Esophagus muscularis mucosa (tissue), 4 donors: Measurements from ENCODE around the gene TMEM87B.
"Not testable (repeated sequence)": the region's sequence is repeated elsewhere in the genome, so short reads cannot be mapped to it uniquely, and the experiment has no call there.

Source experiments
- EP300 ChIP-seq: sonication (generic); formaldehyde crosslinking; IDR thresholded peaks from one replicate; pipeline ENCODE4 v1.6.1; 2017; ENCODE audit warnings: antibody characterized with exemption
- POLR2A ChIP-seq: fragments of 450-650 bp; IDR thresholded peaks from one replicate; pipeline ENCODE4 v1.6.1; 2017; ENCODE audit warnings: antibody characterized with exemption, moderate library complexity, mild to moderate bottlenecking, low read depth
- POLR2AphosphoS5 ChIP-seq, 2 donors: sonication (generic); formaldehyde crosslinking; IDR thresholded peaks; one replicate each; pipeline ENCODE4 v1.6.1; 2017; ENCODE audit warnings: antibody characterized with exemption in 2 of 2
- TF ChIP-seq, protein P1 (sequence below), 3 experiments: fragments of 200-600 bp in 2 of 3; fragments of 450-650 bp in 1 of 3; sonication (generic) in 2 of 3; IDR thresholded peaks; one replicate each; pipeline ENCODE4 v1.5.1; 2017 to 2019; ENCODE audit warnings: antibody characterized with exemption in 3 of 3, mild to moderate bottlenecking in 2 of 3, moderate library complexity in 1 of 3

DNA sequence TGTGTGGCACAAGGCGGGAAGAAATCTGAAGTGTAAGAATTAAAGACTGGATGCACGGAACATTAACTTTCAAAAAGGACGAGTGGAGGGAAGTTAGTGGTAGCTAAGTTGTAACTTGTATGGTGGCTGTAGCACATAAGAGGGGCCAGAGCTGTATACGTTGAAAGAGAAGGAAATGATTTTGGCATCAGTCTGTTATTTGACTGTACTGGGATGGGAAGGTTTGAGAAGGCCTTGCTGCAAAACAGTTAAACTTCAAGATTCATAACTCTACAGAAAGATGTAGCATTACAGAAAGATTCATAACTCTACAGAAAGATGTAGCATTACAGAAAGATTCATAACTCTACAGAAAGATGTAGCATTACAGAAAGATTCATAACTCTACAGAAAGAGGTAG is 58.3 kb downstream of the TMEM87B start:
- TF ChIP-seq POLR2A; POLR2AphosphoS5 (IDR thresholded peaks at IDR 0.05); EP300: not testable (repeated sequence)
- TF ChIP-seq, protein P1, sequence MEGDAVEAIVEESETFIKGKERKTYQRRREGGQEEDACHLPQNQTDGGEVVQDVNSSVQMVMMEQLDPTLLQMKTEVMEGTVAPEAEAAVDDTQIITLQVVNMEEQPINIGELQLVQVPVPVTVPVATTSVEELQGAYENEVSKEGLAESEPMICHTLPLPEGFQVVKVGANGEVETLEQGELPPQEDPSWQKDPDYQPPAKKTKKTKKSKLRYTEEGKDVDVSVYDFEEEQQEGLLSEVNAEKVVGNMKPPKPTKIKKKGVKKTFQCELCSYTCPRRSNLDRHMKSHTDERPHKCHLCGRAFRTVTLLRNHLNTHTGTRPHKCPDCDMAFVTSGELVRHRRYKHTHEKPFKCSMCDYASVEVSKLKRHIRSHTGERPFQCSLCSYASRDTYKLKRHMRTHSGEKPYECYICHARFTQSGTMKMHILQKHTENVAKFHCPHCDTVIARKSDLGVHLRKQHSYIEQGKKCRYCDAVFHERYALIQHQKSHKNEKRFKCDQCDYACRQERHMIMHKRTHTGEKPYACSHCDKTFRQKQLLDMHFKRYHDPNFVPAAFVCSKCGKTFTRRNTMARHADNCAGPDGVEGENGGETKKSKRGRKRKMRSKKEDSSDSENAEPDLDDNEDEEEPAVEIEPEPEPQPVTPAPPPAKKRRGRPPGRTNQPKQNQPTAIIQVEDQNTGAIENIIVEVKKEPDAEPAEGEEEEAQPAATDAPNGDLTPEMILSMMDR (IDR thresholded peaks at IDR 0.05) = not testable (repeated sequence)
